GM19395 (cell line): ENCODE measurements around the gene CTNNA2.
"Not testable (repeated sequence)": the region's sequence is repeated elsewhere in the genome, so short reads cannot be mapped to it uniquely, and the experiment has no call there.

Experiments
- ATAC-seq: cut with Tn5 transposase; IDR thresholded peaks from one replicate; pipeline ENCODE4 v1.9.1; 2021; ENCODE audit warnings: mild to moderate bottlenecking, moderate library complexity; ENCODE audit not compliant: unreplicated experiment

Gene CTNNA2

DNA sequence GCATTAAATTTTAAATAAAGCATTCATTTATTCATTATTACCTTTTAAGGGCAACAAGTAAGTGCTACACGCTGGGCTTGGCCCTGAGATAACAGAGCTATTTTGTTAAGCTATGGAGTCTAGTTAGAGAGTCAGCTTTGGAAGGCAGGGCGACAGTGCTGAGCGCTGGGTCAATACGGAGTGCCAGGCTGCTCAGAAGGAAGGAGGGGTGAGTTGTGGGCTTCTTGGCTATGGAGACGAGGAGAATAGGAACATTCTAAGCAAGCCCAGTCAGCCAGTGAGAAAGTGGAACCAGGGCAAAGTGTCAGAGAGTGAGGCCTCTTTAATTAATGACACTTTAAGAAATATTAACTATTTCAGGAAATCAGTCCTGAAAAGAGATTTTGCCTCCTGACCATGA lies 503.3 kb downstream of the CTNNA2 start:
- ATAC-seq: no peak

DNA sequence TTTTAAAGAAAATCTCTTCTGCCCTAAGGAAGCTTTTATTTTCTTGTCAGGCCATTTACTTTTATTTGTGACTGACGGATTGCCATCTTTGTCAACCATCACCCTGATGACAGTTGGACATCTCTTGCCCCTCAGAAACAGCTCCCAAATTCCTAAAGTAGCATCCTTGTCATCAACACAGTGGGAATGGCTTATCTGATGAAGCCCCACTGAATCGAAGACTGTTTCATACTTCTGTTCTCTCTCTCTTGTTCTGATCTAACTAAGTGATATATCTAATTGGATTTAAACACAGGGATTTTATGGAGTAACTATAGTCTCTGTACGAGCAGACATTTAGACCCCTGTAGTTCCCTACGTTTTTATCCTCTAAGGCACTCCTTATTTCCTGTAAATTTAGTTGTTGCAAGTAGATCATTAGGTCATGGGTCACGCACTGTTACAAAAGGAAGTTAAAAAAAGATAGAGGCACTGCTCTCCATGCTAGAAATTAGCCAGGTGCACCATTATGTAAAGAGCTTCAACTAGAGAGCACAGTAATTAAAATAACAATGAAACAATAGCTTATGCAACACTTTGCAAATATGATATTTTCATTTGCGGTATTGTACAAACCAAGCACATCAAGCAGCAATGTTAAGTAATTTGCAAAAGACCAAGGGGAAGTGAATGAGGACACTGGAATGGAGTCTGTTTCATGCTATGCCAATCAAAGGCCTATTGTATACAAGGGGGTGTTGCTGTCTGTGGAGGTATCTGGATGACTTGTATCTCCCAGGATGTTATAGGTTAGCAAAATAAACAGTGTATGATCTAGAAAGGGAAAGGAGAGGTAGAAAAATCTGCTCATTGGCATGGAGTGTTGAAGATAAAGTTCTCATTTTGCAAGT lies 507.0 kb downstream of the CTNNA2 start:
- ATAC-seq: no peak

DNA sequence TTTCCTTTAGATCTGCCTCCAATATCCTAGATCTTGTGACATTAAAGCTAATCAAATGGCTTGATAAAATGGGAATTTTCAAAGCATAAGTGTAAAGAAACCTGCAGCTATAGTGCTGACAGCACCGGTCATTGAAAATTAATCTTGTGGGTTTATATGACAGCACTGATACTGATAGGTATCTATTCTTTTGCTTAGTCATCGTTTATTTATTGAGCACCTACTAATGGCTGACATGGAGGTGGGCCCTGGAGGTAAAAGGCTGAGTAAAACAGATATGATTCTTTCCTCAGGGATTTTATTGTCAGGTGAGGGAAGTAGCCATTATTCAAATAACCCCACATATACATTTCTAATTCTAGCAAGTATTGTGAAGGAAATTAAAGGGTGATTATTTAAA lies 509.2 kb downstream of the CTNNA2 start:
- no peak for ATAC-seq

DNA sequence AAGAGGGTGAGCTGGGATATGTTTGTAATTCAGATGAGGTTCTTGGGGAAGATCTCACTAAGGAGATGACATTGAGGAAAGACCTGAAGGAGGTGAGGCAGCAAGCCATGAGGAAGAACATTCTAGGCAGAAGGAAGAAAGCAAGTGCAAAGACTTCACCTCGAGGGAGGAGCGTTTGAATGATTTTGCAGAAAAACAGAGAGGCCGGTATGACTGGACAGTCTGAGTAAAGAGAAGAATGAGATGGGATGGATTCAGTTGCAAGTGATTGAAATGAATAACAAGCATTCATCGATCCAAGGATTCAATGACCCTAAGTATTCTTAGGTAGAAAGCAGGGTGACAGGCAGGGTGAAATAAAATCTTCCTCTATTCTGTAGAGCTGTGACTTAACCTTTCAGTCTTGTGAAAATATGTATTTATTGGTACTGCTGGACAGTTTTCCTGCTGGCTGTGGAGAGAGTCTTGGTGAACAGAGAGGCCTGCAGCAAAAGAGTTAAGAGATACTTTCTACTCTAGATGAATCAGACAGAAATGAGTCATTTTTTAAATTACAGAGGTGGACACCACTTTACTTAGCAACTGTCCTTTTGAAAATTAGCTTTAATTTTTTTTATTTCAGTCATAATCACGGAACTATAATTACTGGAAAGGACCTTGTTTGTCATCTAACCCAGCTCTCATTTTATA lies 513.3 kb downstream of the CTNNA2 start:
- no peak for ATAC-seq

DNA sequence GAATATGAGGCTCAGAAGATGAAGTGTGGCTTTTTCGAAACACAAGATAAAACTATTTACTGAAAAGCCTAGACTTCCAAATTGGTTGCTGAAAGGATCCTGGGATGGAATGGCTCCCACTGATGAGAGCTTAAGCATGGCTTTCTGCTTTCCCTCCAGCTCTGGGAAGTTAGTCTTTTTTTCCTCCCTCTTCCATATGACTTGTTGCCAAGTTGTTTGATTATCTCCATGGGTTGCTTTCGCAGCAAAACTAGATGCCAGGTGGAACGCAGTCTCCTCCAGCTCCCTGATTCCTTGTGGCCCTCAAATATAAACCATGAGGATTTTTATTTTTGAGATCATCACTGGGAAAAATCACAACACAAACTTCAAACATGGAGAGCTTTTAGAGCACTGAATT lies 515.2 kb downstream of the CTNNA2 start:
- ATAC-seq: no peak

DNA sequence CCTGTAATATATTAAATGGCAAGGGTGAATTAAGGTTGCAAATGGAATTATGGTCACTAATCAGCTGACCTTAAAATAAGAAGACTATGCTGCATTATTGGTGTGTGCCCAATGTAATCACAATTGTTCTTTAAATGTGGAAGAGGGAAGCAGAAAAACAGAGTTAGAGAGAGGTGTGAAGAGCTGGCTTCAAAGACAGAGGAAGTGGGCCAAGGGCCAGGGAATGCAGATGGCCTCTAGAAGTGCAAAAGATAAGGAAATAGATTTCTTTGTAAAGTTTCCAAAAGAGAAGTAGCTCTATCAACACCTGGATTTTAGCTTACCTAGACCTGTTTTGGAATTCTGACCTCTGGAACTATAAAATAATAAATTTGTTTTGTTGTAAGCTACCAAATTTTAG lies 515.7 kb downstream of the CTNNA2 start:
- no peak for ATAC-seq

DNA sequence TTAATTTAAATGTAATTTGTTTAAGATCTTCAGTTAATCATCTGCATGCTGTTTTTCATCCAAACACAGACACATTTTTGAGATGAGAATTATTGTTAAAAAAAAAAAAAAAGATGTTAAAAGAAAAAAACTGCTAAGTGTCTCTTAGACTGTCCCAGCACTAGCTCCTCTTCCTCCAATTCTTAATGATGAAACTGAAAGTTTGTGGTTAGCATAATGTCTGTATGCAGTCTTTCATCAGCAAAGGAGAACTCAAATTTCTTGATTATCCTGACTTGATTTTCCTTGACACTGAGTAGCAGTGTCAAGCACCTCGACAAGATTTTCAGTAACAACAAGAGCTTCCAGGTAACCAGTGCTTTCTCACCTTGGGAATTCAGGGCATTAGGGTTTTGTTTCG lies 517.3 kb downstream of the CTNNA2 start:
- ATAC-seq: no peak

DNA sequence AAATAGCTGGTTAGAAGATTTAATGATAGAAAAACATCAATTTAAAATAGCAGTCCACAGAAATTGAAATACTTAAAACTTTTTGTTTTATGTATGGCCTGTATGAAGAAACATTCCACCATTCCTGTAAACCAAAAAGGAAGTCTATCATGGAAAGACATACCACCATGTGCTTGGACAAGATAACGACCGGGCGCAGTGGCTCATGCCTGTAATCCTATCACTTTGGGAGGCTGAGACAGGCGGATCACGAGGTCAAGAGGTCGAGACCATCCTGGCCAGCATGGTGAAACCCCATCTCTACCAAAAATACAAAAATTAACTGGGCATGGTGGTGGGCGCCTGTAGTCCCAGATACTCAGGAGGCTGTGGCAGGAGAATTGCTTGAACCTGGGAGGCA lies 519.8 kb downstream of the CTNNA2 start:
- ATAC-seq: not testable (repeated sequence)

DNA sequence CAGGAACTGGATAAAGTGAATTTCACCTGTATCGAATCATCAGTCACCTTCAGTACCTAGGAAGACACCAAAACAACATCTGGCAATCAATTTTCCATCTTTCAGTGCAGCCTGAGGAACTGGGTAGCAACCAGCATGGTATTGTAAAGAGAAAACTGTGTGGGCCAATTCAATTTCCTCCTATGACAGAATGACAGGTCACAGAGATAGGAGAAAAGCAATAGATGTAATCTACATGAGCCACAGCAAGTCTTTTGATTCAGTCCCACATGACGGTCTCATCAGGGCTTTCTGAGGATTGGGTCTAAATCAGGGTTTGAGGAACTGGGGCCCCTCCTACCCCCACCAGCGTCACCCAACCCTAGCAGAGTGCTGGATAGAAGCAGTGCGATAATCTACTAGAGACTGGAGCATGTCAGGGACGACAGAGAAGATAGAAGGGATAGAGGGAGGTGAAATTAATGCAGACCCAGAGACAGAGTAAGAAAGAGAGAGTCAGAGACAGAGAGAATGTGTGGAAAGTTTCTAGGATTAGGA lies 523.0 kb downstream of the CTNNA2 start:
- ATAC-seq: no peak

DNA sequence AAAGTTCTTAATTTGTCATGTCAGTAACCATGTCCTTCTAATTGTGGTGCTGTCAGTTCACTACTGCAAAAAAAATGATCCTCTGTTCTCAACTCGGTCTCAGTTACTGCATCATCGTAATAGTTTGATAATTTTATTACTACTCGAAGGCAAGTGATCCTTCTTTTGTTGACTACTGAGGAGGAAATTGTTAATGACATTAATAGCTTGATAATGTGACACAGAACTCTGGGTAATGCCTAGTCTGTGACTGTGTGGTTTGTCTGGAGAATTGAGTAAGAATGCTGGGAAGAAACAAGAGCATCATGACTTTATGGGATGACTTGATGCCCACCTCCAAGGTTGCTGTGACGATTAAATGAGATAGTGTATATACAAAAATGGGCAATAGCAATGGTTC lies 524.5 kb downstream of the CTNNA2 start:
- ATAC-seq: no peak

DNA sequence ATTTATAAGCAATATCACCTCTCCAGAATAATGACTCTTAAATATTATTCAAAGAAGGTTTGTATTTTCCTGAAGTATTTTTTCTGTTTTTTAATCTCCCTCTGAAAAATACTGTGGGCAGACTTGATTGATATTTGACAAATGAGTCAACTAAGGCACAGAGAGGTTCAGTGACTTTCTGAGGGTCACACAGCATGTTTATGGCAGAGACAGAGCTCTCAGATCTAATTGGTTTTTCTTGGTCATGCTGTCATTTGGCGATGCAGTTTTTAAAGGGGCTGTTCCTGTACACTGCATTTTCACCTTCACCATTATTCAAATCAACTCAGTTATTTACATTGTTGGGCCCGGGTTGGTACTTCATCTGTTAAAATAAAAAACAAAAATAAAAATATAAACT lies 527.4 kb downstream of the CTNNA2 start:
- no peak for ATAC-seq

DNA sequence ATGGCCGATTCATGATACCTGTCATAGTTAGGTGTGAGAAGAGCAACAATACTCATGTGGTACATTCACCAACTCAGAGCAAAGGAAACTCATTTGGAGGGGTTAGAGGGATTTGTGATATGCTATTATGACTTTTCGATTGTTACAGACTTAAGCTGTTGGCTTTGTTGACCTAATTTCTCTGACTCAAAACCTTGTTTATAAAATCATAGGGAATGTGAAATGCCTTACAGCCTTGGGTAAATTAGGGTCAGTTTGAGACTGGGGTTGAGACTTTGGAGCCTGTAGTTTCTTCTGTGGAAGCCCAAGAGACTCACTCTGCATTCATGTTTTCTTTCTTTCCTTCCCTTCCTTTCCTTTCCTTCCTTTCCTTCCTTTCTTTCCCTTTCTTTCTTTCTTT lies 529.8 kb downstream of the CTNNA2 start:
- no peak for ATAC-seq

DNA sequence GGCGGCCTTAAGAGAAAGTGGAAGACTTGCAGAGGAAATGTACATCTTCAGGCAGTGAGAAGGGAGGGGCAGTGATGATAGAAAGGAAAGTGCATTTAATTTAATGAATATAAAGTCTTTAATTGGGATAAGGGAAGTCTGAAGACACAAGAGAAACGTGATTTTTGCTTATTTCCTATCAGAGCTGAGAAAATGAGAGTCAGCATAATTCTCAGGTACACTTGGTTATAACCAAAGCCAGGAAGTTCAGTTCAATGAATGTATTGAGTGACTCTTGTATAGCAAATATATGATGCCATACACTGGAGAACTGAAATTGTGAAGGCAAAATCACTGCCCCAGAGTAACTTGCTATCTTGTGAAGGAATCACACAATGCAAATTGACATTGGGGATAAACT lies 535.4 kb downstream of the CTNNA2 start:
- no peak for ATAC-seq

DNA sequence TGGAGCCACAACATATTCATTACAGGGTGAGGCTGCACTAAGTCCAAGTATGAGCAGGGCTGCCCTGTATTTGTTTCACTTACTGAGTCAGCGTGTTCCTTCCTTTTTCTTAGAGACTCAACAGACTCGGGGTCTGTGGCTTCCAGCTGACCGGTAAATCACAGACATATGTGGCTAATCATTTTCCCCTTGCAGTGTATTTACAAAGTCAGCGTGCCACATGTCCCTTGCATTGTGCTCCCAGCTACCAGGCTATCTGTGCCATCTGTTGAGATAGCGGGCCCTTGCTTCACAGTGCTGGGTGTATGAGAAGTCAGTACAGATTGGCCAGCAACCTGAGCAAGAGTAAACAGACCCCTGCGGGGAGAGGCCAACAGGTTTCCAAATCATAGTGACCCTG lies 537.4 kb downstream of the CTNNA2 start:
- no peak for ATAC-seq

DNA sequence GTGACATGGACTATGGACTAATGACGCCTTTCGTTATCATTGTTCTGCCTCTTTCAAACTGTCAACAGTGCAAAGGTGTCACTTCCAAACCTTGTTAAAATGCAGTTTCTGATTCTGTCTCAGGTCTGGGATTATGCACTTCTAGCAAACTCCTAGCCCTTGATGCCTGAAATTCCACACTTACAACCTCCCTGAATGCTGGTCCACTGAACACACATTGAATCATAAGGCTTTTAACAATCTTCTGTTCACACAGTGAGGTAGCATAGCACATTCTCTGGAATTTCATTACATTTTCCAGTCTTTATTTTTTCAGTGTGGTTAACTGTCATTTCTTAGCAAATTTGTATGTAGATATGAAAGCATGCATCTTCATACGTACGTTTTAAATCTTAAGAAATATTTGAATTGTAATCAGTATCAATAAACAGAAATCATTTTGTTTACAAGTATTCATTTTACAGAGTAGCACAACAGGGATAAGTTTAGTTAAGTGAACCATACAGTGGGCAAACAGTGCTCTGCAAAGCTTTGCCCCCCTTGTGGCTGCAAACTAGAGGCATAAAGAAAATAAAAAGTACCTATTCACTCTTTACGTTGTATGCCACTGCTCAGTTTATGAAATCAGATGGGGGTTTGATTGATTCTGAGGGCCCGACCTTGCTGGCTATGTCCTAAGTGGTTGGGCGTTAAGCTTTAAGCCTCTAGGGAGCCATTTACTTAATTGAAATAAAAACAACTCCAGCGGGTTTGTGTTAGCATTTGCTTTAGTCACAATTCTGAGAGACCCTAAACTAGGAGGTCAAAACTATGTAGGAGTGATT lies 540.9 kb downstream of the CTNNA2 start:
- ATAC-seq: no peak

DNA sequence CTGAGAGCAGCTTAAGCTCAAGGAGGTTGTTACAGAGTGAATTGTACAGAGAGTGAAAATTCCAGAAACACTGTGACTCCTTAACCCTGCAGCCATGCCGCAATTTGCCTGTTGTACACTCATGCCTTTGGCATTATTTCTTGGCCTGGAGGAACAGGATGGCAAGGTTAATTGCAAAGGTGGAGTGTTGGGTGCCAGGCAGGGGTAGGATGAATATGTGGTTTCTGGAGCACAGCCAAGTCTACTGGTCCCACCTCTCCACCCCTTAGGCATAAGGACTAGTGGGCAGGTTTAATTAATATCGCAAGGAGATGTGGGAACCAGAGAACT lies 541.5 kb downstream of the CTNNA2 start:
- ATAC-seq: no peak

DNA sequence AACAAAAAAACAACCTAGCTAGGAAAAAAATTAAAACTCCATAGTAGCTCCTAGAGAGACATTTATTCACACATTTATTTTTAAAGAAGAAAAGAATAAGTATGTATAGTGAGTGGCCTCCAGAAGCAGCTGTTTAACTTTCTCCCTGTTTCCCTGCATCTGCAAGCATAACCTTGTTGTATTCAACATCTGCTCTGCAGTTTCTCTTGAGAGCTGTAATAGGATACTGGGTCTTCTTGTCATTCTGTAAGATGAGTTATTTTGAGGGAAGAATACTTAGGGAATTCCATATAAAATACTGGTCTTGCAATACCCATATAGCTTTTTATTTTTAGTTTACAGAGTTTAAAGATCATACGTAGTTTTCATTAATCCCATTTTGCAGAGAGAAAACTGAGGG lies 545.1 kb downstream of the CTNNA2 start:
- ATAC-seq: no peak

DNA sequence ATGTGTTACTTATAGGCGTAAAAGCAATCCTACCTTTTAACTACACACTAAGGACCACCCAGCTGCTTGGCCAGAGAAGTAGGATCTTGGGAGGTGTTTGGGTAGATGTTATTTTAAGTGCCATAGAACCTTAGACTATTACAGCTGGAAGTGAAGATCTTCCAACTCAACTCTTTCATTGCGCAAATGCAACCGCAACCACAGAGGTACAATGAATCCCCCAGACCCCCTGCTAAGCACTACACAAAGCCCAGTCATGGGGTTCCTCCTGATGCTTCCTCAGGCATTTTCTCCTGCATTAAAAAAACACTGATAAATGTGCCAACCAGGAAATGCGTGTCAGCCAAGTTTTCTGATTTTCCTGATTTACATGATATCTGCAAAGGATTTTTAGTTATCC lies 545.7 kb downstream of the CTNNA2 start:
- no peak for ATAC-seq

DNA sequence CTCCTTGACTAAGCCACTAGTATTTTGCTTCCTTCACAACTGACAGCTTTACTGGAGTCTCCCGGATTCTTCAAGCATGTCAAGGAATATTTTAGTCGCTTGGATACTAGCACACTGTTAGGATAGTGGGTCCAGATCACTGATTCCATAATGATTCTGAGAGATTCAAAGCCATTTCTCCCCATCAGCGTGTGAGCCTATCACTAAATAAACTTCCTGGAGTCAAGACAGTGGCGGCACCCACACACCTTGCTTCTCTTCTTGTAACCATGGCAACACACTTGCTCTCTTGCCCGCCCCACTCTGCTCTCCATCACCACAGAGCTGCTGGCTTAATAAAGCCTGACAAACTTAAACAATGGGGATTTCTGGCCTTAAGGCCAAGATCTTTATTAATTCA lies 546.6 kb downstream of the CTNNA2 start:
- no peak for ATAC-seq

DNA sequence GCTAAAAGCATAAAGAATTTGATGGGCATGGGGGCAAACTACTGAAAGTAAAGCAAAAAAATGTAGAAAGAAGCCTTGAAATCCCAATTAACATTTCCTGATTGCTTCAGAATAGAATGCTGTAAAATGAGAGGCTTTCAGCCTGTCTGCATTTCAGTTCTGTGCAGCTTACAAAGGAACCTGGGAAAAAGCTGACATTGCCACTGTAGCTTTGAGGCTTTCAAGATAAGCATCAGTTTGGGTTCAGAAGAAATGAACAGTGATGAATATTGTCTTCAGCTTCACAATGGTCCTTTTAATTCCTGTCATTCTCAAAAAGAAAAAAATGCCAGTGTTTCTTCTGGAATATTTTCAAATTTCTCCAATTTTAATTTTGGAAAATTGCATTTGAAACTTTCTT lies 549.0 kb downstream of the CTNNA2 start:
- ATAC-seq: no peak

DNA sequence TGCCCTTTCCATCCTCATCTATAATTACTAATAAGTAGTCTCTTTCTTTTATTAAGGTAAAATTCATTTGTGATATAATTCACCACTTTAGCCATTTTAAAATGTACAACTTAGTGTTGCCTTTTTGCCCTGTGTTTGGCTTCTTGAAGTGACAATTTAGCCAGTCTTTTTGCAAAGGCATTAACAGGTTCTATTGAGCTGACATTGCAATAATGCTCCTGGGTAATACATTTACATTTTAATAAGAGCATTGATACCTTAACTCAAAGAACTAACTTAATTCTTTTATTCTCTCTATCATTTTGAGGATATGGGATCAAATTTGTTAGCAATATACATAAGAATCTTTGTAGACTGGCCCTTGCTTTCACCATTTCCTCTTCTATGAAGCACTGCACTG lies 549.4 kb downstream of the CTNNA2 start:
- ATAC-seq: no peak
